AG04450 (cell line): Measurements from ENCODE around the gene CCDC6. TPM values are rescaled to one million over a fixed set of nuclear protein-coding genes. Genes with fewer than 3 reads are reported as not detected.

Experiments
- CTCF ChIA-PET: fragments of 300-600, 350-600 bp; formaldehyde crosslinking; extraction: SDS; loops from one replicate; lab custom pipeline; 2022; ENCODE audit warnings: antibody characterized with exemption, inconsistent platforms; lab: Charles Lee
- POLR2A ChIA-PET: fragments of 350-600 bp; formaldehyde crosslinking; extraction: SDS; loops from one replicate; lab custom pipeline; 2021; ENCODE audit warnings: antibody characterized with exemption, inconsistent platforms; lab: Yijun Ruan, JAX
- DNase-seq: peaks from one replicate; pipeline ENCODE4 v3.0.0-alpha.2; 2011; ENCODE audit warnings: low read depth, low spot score
- H3K27ac ChIP-seq: one replicate; pipeline ENCODE4 v1.5.1; 2012; ENCODE audit warnings: low read depth, low read length, control low read depth
- H3K27me3 ChIP-seq: one replicate; pipeline ENCODE4 v1.6.0; 2012; ENCODE audit warnings: low read length; ENCODE audit not compliant: control insufficient read depth, insufficient read depth
- H3K4me3 ChIP-seq: 2 replicates; pipeline ENCODE4 v1.5.1; 2011; ENCODE audit warnings: mild to moderate bottlenecking, low read depth, low read length, control low read depth
- H3K9me3 ChIP-seq: 2 replicates; pipeline ENCODE4 v1.5.1; 2012; ENCODE audit warnings: low read length; ENCODE audit not compliant: control insufficient read depth, insufficient read depth
- CTCF ChIP-seq: IDR thresholded peaks from 2 replicates; pipeline ENCODE4 v1.5.1; 2011; ENCODE audit warnings: low read depth, low read length, control low read depth, inconsistent platforms
- polyA plus RNA-seq: library from polyadenylated mRNA; depleted of rRNA; stranded (reverse); fragments of >200 nt; gene quantifications from 2 replicates; pipeline ENCODE4 v1.2.3, GENCODE V29; 2011

The CCDC6 gene
- polyA plus RNA-seq, 1 experiment: 51.1 TPM

DNA sequence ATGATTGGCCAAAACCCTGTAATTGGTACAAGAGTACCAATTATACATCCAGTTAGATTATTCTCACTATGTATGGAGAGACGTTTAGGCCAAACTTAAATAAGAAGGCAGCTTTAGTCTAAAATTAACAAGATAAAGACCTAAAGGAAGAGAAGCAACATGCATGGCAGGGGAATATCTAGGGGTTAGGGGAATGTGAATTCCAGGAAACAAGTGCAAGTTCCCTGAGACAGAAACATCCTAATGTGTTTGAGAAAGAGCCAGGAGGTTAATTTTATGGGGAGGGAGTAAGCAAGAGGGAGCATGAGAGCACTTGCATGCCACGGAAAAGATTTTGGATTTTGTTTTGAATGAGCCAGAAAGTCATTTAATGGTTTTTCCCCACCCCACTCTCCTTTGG lies 39.6 kb upstream of the CCDC6 start:
- POLR2A ChIA-PET: no interaction called here
- H3K9me3 ChIP-seq: no peaks in the 10 kb centered on the region; the same call in 1 of the 2 replicates
- H3K4me3 ChIP-seq: no peak overlapping the region
- DNase-seq: no peak
- CTCF ChIA-PET: no interaction called here
- no peaks in the 10 kb centered on the region for H3K27me3 ChIP-seq
- no peak overlapping the region for H3K27ac ChIP-seq
- TF ChIP-seq CTCF: no peak

DNA sequence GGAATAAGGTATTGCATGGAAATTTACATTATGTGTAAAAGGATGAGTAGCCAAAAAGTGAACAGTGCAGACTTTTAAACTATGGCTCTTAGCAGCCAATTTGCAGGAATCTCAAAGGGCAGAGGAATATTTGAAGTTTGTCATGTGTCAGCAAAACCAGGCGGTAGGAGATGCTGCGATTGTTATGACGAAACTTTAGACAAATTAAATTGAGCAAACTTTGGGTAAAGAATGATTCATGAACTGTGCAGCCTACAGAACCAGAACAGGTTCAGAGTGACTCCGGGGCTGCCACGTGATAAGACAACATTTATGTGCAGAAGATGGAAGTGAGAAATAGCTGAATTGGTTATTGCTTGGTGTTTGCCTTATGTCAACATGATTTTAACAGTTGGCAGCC lies 39.2 kb upstream of the CCDC6 start:
- Histone ChIP-seq H3K27ac (no peak overlapping the region), H3K27me3 (no peaks in the 10 kb centered on the region), H3K4me3 (no peak overlapping the region), H3K9me3 (no peaks in the 10 kb centered on the region; the same call in 1 of the 2 replicates)
- DNase-seq: no peak
- ChIA-PET POLR2A (no interaction called here), CTCF (no interaction called here)
- no peak for TF ChIP-seq CTCF

DNA sequence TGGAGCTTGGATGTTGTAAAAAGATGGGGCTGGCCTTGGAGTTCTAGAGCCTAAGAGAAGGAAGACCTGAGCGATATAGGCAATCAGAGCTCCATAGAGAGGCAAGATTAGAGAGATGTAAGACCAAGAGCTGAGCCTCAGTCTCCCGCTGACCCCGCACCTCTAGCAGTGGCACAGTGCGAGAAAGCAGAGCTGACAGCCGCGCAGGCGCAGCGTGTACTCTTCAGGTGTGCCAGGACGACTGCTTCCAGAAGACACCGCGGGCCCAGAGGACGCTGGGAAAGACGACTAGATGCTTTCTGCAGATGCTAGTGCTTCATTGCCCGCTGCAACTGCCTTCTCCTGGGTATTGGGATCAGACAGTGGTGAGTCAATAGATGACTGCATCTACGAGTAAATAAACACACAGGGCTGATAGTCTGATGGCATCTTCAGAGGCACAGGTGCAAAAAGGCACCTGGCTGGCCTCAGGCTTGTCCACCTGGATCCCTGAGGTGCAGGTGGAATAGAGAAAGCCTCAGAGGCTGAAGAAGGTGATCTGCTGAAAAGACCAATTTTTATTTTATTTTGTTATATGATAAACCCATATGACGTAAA lies 38.1 kb upstream of the CCDC6 start:
- DNase-seq: no peak
- ChIA-PET CTCF (interaction anchor here (0.5 kb wide), 1 partner anchor 144 kb away, joined by 5 read pairs; no protein-coding TSS in a partner anchor), POLR2A (no interaction called here)
- no peaks in the 10 kb centered on the region for H3K27me3 ChIP-seq
- no peak overlapping the region for H3K27ac ChIP-seq
- no peak for TF ChIP-seq CTCF
- no peaks in the 10 kb centered on the region; the same call in 1 of the 2 replicates for H3K9me3 ChIP-seq
- H3K4me3 ChIP-seq: no peak overlapping the region

- no peaks in the 10 kb centered on the region; the same call in 1 of the 2 replicates for H3K9me3 ChIP-seq
- no peak for TF ChIP-seq CTCF
- H3K27me3 ChIP-seq: no peaks in the 10 kb centered on the region
- POLR2A ChIA-PET: no interaction called here
- CTCF ChIA-PET: no interaction called here
- DNase-seq: no peak
- no peak overlapping the region for H3K27ac ChIP-seq
- no peak overlapping the region for H3K4me3 ChIP-seq
Observed at GRCh38 chr10:59942556-59942955, 36.2 kb upstream of the CCDC6 start.

DNA sequence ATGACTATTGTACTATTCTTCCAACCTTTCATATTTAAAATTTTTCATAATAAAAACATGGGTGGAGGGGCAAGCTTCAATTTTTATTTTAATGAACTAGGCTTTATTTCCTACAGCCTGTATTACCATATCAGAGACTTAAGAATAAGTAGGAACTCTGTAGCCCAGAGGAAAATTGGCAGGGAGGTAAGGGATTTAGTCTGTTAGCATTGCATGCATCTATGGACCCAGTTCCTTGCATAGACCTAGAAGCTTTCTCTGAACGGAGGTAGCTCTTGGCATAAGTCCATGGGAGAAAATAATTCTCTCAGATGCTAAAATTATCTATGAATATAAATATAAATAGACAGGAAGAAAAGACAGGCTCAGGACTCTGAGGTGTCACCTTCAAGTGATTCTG lies 31.4 kb upstream of the CCDC6 start:
- POLR2A ChIA-PET: no interaction called here

More for the DNA sequence above, 31.4 kb upstream of the CCDC6 start:
- Histone ChIP-seq H3K4me3 (no peak overlapping the region), H3K27ac (no peak overlapping the region), H3K27me3 (no peaks in the 10 kb centered on the region), H3K9me3 (no peaks in the 10 kb centered on the region)
- CTCF ChIA-PET: no interaction called here
- no peak for DNase-seq
- no peak for TF ChIP-seq CTCF
